ENCODE measurements around the gene CD200. TPM values are rescaled to one million over a fixed set of nuclear protein-coding genes. Genes with fewer than 3 reads are reported as not detected.

CD200 gene
- 22.0 and 42.0 TPM in 2 replicates for total RNA-seq

DNA sequence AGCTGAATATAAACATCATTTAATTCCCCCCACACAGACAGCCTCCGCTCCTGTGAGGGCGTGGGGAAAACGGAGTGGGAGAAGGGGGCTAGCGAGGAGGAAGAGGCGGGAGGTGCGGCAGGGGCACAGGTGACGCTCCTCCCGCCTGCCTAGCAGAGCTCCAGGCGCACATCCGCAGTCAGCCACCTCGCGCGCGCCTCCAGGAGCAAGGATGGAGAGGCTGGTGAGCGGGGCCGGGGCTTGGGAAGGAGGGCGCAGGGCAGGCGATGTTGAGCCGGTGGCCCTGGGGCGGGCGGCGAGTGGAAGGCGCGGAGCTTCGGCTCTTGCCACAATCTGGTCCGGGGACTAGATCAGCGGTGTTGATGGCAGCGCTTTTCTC is at the start of gene CD200:
Gene CD200 (plus strand): TSS at position 155 of the 379 bp plus-strand sequence. CDS start 57 bp downstream, at position 212.

GRCh38 chr3:112293368-112294321 is 39.3 kb upstream of the CD200 start, which contains the start of gene SLC9C1:
SLC9C1 (minus strand) TSS chr3:112294216; CDS start chr3:112286791, 7,425 bp downstream.

Other genes with a start within 250 kb of the CD200 start
- gene C3orf52, start 246.8 kb upstream of the CD200 start, total RNA-seq, result 1.6 TPM in 2 replicates
- 0.81 TPM in 1 of 2 replicates, not detected in the other for gene GCSAM, start 199.9 kb upstream of the CD200 start, total RNA-seq
- gene SLC9C1, start 38.9 kb upstream of the CD200 start, total RNA-seq, result 0.16 TPM in 1 of 2 replicates, not detected in the other
- gene BTLA, start 166.3 kb downstream of the CD200 start, total RNA-seq, result not detected in 2 replicates
- gene ATG3, start 228.8 kb downstream of the CD200 start, total RNA-seq, result 94.4 and 98.5 TPM in 2 replicates
- gene SLC35A5, start 228.9 kb downstream of the CD200 start, total RNA-seq, result 34.8 and 53.6 TPM in 2 replicates